HCT116 (cell line): Measurements from ENCODE around the gene GBGT1.

Experiments used
- ATF3 ChIP-seq: IDR thresholded peaks from 2 replicates; pipeline ENCODE4 v1.6.1; 2012
- TF ChIP-seq, protein P1 (sequence below), 3 experiments: fragments of 200-600 bp in 1 of 3; sonication (generic) in 1 of 3; IDR thresholded peaks in 2 of 3; conservative IDR thresholded peaks in 1 of 3; 2 replicates each; pipeline ENCODE4 v1.5.1; 2012 to 2017; ENCODE audit warnings: low read depth in 2 of 3, low read length in 2 of 3, antibody characterized with exemption in 1 of 3, borderline replicate concordance in 1 of 3, control low read depth in 1 of 3, mild to moderate bottlenecking in 1 of 3, mixed read lengths in 1 of 3, mixed run types in 1 of 3, moderate library complexity in 1 of 3; ENCODE audit not compliant: insufficient read depth in 1 of 3

GRCh38 chr9:133121198-133121914 is 42.4 kb downstream of the GBGT1 start, which contains the start of gene RALGDS:
- TF ChIP-seq, protein P1, sequence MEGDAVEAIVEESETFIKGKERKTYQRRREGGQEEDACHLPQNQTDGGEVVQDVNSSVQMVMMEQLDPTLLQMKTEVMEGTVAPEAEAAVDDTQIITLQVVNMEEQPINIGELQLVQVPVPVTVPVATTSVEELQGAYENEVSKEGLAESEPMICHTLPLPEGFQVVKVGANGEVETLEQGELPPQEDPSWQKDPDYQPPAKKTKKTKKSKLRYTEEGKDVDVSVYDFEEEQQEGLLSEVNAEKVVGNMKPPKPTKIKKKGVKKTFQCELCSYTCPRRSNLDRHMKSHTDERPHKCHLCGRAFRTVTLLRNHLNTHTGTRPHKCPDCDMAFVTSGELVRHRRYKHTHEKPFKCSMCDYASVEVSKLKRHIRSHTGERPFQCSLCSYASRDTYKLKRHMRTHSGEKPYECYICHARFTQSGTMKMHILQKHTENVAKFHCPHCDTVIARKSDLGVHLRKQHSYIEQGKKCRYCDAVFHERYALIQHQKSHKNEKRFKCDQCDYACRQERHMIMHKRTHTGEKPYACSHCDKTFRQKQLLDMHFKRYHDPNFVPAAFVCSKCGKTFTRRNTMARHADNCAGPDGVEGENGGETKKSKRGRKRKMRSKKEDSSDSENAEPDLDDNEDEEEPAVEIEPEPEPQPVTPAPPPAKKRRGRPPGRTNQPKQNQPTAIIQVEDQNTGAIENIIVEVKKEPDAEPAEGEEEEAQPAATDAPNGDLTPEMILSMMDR (IDR thresholded peaks at IDR 0.05 in 2 of 3, conservative IDR thresholded peaks at IDR 0.05 in 1 of 3; ENCODE audit: borderline replicate concordance in 1 of 3, insufficient read depth in 1 of 3, low read depth in 2 of 3, low read length in 2 of 3) = no peak
- TF ChIP-seq ATF3 = no peak
